GM18517 (cell line): ENCODE measurements around the gene TTLL8.

ENCODE experiments used
- ATAC-seq: cut with Tn5 transposase; IDR thresholded peaks from one replicate; pipeline ENCODE4 v1.9.1; 2021; ENCODE audit warnings: mild to moderate bottlenecking, moderate library complexity; ENCODE audit not compliant: unreplicated experiment

TTLL8 gene

DNA sequence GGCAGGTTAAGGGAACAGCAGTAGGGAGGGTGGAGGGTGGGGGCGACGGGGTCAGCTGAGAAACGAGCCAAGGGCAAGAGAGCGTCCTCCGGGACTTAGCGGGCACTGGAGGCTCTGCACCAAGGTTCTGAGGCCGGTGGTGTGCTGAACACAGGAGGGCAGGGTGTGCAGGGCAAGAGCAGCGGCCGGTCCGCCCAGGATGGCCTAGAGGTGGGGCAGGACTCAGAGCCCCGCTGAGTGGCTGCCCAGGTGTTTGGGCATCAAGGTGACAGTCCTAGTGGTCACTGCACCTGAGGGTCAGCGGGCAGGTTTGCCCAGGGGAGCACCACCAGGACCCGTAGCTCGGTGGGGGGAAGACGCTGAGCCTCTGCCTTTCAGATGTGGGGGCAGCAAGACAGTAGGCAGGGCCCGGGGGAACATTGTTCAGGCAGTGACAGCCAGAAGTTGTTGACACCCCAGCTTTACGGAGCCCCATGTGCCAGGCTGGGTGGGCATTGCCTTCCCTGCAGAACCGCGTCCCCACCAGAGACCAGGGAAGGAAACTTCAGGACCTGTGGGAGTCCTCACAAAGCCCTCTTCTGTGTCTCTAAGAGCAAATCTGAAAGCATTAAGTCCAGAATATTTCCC, 4.5 kb upstream of the TTLL8 start:
- ATAC-seq, result no peak

DNA sequence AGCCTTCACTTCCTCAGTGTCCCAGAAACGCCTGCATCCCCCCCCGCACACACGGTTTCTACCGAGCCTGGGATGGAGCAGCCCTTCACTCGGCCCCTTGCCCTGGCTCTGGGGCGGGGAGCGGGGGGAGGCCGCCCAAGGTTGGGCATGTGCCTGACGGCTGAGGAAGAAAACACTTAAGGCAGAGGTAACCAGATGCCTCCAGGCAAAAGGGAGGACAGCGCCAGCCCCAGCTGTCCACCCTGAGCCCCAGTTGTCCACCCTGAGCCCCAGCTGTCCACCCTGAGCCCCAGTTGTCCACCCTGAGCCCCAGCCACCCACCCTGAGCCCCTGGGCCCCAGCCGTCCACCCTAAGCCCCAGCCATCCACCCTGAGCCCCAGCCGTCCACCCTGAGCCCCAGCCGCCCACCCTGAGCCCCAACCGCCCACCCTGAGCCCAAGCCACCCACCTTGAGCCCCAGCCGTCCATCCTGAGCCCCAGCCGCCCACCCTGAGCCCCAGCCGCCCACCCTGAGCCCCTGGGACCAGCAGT, 3.8 kb upstream of the TTLL8 start:
- no peak for ATAC-seq

DNA sequence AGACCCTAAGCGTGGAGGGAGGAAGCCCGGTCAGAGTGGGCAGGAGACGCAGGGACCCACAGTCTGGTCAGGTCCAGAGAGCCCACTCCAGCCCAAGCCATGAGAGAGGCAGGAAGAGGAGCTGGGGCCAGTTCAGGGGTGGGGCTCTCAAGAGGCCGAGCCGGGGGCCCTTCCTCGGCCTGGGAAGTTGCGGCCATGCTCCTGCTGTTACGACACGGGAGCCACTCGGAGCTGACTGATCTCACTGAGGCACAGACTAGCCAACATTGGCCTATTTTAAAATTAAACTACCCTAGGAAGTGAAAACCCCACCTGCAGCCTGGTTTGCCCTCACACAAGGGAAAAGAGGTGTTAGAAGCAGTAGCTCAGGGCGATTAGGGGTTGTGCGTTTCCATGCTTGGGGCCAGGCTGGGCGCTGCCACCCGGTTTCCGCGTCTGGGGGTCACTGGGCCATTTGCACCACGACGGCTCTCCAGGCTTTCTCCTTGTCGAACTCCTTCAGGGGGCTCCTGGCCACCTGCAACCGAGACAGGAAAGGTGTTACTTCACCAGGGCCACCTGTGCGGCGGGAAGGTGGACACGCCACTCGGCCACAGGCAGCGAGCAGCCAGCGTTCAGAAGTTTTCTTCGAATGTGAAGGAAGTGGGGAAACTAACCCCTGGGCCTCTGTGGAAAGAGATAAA, 3.2 kb upstream of the TTLL8 start:
- no peak for ATAC-seq

DNA sequence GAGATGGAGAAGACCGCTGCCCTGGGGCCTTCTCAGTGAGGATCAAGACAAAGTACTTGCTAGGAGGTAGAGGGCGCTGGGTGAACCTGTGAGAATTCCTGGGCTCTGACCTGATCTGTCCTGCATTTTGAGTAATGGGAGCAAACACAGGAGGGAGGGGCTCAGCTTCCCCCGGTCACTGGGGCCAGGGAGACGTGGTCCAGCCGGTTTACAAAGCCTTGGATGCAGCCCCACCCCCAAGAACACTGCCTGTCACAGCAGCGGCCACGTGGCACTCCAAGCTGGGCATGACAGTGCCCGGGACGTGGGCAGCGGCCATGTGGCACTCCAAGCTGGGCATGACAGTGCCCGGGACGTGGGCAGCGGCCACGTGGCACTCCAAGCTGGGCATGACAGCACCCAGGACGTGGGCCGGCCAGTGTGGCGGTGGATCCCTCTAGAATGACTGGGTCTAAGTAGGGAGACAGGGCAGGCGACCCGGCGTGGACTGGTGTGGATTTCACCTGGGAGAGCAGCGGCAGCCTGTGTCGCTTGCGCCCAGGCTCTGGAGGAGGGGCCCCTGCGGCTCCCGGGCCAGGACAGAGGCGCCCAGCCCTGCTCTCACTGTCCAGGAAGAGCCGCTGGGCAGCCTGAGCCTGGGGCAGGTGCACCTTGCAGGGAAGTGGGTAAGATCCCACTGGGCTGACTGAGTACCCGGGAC, 2.5 kb upstream of the TTLL8 start:
- no peak for ATAC-seq

DNA sequence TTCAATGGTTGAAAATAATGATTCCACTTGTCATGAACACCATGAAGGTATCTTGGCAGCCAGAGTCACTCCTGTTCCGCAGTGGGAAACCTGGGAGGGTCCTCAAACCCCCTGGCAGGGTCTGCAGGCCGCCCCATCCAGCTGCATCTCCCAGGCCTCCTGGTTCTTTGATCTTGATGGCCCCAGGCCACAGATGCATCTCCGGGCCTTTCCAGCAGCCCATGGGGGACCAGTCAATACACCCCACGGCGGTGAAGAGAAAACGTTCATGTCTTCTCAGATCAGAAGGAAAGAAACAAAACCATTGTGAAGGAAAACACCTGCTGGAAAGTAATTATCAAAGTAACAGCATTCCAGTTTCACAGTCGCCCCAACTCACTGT, 1.8 kb upstream of the TTLL8 start:
- ATAC-seq, result no peak

DNA sequence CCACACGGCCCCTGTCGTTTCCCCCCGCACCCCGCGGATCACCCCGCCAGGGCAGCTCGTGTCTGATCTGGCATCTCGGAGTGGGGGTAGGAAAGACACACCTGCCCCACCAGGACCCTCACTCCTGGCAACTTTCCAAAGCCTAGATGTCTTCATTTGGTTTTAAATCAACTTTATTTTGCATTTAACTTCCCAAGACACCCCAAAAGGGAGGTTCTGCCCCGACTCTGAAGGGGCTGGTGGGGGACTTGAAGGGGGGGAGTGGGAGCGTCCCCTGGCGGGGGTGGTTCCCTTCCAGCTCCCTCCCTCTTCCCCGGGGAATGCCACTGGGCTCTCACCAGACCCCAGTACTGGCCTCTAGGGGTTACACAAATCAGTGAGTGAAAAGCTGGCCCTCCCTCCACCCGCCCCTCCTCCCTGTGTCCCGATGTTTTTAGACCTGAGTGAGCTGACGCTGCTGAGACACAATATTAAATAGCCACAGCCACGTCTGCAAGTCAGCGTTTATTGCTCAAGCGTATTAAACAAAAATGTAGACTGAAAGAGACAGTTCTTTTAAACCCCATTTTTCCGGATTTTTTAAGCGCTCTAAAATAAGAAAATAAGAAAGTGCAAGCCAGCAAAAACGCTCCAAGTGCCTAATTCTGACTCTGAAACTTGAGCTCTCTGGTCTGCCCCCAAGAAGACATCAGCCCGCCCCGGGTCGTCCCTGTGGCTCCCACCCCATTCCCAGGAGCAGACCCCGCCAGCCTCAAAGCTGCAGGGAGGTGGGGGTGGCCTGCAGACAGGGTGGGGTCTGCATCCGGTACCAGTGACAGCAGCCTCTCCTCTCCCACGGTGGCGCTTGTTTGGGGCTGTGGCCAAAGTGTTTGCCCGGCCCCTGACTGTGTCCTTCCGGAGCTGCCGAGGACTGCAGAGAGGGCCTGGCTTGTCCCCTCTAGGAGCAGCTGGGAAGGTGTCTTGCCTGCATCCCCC, 1.1 kb upstream of the TTLL8 start:
- ATAC-seq, result no peak

DNA sequence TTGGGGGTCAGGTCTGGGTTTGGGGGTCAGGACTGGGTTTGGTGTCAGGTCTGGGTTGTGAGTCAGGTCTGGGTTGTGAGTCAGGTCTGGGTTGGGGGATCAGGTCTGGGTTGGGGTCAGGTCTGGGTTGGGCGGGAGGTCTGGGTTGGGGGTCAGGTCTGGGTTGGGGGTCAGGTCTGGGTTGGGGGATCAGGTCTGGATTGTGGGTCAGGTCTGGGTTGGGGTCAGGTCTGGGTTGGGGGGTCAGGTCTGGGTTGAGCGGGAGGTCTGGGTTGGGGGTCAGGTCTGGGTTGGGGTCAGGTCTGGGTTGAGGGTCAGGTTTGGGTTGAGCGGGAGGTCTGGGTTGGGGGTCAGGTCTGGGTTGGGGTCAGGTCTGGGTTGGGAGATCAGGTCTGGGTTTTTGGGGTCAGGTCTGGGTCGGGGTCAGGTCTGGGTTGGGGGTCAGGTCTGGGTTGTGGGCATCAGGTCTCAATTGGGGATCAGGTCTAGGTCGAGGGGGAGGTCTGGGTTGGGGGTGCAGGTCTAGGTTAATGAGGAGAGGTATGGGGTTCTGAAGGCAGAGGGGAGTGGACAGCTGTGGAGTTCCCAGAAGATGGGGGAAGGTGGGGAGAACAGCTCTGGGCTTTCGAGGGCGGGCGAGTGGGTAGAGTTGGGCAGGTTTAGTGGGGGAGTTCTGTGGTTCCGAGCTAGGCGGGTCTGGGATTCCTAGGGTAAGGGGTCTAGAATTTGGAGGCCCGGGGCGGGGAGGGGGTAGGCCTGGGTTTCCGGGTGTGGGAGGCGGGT, 629 bp downstream of the TTLL8 start:
- no peak for ATAC-seq

DNA sequence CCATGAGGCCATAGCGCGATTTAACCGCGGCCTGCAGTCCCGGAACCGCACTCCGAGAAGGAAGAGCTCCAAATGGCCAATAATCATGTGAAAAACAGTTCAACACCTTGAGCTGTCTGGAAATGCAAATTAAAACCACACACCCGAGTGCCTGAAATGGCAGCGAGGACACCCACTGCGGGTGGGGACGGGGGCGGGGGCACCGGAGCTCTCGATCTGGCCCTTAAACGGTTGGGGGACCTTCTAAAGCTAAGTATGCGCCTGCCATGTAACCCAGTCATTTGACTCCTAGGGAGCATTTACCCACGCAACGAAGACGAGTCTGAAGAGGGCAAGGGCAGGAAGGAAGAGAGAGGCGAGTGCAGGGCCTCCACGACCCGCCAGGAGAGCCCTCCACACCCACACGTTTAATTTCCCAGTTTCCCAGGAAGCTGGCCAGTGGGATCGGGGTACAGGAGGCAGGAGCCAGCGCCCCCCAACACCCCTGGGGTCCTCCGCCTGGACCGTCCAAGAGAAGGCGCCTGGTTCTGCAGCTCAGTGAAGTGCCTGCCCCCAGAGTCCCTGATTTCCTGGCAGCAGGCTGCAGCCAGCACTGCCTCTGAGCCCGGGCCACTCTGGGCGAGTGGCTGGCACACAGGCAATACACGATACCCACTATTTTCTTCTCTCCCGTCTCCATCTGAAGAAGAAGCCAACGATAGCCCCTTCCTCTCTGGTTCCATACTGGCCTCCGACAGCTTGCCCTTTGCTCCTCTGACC, 1.7 kb downstream of the TTLL8 start:
- ATAC-seq, result no peak

DNA sequence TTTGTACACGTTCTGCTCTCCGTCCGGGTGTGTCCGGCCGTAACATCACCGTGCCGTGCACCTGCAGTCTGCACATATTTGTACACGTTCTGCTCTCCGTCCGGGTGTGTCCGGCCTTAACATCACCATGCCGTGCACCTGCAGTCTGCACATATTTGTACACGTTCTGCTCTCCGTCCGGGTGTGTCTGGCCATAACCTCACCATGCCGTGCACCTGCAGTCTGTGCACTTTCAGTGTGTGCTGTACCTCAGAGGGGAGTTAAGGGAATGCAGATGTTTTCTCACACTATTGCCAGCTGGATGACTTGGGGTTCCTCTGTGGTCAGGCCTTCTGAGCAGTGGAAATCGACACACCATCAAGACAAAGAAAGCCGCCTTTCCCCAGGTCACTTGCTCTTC, 4.2 kb downstream of the TTLL8 start:
- ATAC-seq, result no peak

DNA sequence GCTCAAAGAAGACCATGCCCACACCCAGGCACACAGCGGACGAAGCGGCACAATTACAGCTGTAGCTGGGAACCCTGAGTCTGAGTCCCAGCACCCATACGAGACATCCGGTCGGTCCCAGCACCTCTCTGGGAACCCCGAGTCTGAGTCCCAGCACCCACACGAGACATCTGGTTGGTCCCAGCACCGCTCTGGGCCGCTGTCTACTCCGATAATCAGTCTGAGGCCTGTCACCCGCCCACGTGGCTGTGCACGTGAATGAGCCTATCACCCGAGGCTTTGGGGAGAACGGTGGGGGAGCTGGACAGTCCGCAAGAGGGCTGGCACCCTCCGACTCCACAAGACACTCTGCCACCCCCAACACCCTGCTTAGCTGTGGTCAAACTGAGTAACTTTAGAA, 6.2 kb downstream of the TTLL8 start:
- ATAC-seq, result no peak

DNA sequence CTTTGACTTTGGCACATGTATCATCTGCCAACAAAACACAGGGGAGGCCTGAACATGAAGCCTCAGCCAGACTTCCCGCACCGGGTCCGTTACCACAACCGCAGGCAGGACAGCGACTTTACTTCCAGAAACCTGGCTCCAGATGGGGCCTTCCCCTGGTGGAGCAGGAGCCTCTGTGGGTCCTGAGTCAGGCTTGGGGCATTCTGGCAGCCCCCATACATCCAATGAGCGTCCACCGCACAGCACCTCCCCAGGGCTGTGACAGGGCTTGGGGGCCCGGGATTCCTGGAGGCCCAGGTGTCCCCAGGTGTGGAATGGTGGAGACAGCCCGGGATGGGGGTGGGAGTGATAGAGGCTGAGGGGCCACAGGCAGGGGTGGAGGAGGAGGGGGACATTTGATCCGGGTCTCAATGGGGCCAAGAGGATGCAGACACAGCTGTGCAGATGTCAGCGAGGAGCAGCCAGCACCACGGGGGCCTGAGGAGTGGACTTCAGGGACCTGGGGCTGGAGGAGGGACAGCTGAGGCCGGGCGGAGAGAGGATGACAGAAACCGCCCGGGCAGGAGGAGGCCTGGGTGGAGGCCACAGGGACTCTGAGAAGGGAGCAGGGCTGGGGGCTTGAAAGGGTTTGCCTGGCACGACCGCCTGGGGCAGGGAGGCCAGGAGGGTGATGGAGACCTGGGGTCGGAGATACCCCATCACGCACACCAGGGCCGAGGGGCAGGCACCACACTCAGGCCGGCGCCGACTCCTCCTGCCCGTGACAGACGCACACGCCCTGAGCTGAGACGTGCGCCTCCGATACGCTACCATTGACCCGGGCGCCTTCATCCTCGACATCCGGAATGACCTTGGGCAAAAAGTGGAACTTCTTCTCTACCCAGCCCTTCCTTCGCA, 8.6 kb downstream of the TTLL8 start:
- no peak for ATAC-seq

DNA sequence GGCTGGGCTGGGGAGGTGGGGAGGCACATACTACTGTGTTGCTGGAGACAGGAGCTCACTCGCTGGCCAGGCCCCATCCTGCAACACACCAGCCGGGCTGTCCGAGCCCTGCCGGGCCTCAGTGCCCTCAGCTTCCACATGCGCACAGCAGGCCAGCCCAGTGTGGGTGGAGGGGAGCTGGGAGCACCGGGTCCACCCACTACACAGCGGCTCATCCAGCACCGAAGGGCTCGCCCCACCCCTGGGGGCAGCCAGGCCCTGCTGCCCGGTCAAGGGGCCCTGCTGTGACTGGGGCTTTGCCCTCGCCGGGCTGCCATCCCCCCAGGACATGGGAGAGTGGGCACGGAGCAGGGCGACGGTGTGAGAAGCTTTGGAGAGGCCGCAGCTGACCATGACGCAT, 9.3 kb downstream of the TTLL8 start:
- ATAC-seq, result no peak

DNA sequence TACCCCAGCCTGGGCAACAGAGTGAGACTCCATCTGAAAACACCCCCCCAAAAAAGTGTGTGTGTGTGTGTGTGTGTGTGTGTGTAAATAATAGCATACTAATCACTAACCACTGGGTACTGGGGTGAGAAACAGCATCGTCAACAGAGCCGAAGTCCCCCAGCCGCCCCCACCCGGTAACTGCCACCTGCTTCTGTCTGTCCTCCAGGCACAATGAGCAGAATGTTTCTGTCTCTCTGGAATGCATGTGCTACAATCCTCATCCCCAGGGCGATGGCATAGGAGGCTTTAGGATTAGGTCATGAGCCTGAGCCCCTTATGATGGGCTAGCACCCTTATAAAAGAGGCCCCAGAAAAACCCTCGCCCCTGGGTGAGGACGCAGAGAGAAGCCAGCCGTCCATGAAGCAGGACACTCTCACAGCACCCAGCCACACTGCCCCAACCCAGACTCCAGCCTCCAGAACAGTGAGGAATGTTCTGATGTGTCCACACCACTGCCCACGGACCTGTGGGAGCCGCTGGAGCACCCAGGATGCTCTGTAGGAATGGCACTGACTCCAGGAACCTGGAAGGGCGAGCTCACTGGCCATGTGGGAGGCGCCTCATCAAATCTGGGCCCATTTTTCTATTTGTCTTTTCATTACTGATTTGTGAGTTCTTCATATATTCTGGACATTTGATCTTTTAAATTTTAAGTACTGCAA, 9.9 kb downstream of the TTLL8 start:
- no peak for ATAC-seq

DNA sequence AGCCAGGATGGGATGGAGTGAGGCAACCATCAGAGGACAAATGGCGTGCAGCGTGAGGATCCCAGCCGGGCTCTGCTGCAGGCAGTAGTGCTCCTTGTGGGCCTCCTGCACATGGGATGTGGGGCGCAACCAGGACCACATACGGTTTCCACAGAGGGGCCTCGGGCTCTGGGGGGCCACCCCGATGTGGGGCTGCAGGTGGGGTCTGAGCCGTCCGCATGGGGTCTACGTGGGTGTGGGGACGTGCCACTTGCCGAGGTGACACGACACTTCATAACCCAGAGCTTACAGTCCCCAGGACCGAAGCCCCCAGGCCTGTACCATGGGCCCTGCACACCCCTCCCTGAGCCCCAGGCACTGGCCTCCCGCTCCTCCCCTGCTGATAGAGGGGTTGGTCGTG, 10.8 kb downstream of the TTLL8 start:
- ATAC-seq, result no peak

DNA sequence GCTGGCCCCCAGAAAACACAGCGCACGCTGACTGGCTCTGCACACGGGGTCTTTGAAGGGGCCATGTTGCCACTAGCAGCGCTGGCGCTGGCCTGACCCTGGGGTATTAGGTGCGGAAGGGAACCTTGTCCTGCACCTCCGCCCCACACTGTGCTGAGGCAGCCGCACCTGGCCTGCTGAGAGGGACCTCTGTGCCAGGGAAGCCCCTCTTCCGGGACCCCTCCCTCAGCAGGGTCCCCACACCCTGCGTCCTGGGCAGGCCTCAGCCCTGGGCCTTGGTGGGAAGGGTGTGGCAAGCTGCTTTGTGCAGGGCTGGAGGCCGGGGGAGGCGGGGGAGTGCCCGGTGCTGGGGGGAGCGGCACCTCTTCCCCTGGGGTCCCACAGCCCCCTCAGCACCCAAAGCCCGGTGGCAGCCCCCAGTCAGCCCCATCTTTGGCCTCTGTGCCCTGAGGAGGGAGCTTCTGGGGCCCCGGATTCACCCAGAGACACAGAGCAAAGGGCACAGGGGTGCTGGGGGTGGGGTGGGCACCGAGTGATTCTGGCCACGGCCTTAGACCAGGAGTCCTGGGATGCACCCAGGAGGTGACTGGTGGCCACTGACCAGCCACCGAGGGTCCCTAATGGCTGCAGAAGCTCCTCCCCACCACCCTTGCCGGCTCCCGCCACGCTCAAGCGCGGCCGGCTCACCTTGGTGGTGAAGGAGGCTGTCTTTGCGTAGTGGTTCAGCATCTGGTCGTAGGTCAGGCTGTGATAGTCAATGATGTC, 11.4 kb downstream of the TTLL8 start:
- no peak for ATAC-seq

DNA sequence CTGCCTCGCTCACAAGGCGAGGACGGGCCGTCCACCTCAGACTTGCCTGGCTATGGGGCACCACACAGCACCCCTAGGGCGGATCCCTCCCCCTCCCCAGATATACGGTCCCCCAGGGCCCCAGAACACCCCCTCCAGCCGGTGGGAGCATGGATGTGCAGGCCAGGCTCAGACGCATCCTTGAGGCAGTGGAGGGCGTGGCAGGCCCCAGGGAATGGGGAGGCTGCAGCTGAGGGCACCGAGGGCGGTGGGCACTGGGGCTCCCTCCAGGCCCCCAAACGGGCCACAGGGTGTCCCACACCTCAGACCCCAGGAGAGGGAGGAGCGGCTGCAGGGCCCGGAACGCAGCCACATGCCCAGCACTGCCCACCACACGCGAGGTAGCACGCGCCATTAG, 12.1 kb downstream of the TTLL8 start:
- no peak for ATAC-seq
